Chondrocyte (in vitro differentiated cells): ENCODE results near the gene POC5. TPM values are rescaled to one million over a fixed set of nuclear protein-coding genes. Genes with fewer than 3 reads are reported as not detected.

Experiments
- DNase-seq: peaks from one replicate; pipeline ENCODE4 v3.0.0; 2021; ENCODE audit warnings: mixed read lengths, low spot score
- H3K27ac Mint-ChIP-seq: one replicate; pipeline ENCODE4 v1.8.0; 2021; ENCODE audit warnings: mild to moderate bottlenecking, moderate library complexity, mixed read lengths; ENCODE audit not compliant: unreplicated experiment
- H3K27me3 Mint-ChIP-seq: 2 replicates; pipeline ENCODE4 v1.8.0; 2021; ENCODE audit warnings: low read depth, mixed read lengths
- H3K36me3 Mint-ChIP-seq: 2 replicates; pipeline ENCODE4 v1.8.0; 2021; ENCODE audit warnings: low read depth, mixed read lengths
- H3K4me1 Mint-ChIP-seq: 2 replicates; pipeline ENCODE4 v1.8.0; 2021; ENCODE audit warnings: low read depth, mild to moderate bottlenecking, mixed read lengths
- H3K4me3 Mint-ChIP-seq: one replicate; pipeline ENCODE4 v1.8.0; 2021; ENCODE audit warnings: mild to moderate bottlenecking, moderate library complexity, mixed read lengths; ENCODE audit not compliant: unreplicated experiment
- H3K9me3 Mint-ChIP-seq: 2 replicates; pipeline ENCODE4 v1.8.0; 2021; ENCODE audit warnings: low read depth, mixed read lengths
- CTCF ChIP-seq: fragments of 200-600 bp; sonication (generic); IDR thresholded peaks from 2 replicates; pipeline ENCODE4 v1.5.0; 2021; ENCODE audit warnings: antibody characterized with exemption, mild to moderate bottlenecking, moderate library complexity
- total RNA-seq: library from RNA; stranded (reverse); gene quantifications from 3 replicates; pipeline ENCODE4 v1.2.1, GENCODE V29; 2021

POC5 gene
- total RNA-seq, 1 donor from 2014 or later, result 8.0 TPM

DNA sequence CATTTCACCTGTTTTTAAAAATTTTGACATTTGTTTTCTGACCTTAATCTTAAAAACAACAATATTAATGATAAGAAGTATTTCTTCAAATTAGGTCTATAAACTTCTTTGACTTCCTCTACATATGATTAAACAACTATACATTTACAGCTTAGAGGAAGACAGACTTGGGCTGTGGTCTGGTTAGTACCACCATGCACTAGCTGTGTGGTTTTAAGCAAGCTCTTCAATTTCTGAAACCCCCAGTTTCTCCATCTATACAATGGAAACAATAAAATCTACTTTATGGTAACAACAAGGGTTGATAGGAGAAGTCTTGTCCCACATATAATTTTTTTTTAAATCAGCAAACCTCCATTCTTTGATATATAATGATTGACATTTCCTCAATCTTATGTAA lies 90.3 kb downstream of the POC5 start:
- TF ChIP-seq CTCF, result no peak
- DNase-seq, result no peak
- Mint-ChIP-seq H3K4me1 (peaks cover 6% of the 10 kb centered on the region), H3K36me3 (peaks cover 2% of the 10 kb centered on the region), H3K9me3 (no peaks in the 10 kb centered on the region), H3K27ac (no peak overlapping the region), H3K27me3 (no peaks in the 10 kb centered on the region), H3K4me3 (no peak overlapping the region)

Other genes with a start within 250 kb of the POC5 start
- 28.8 to 36.5 TPM (median 36.2 TPM) in 3 replicates for gene CERT1, start 205.8 kb downstream of the POC5 start, total RNA-seq
- 26.5 to 35.5 TPM (median 26.5 TPM) in 3 replicates for gene POLK, start 205.5 kb downstream of the POC5 start, total RNA-seq
- gene ANKDD1B, start 106.0 kb downstream of the POC5 start, total RNA-seq, result 0.42 to 1.2 TPM (median 0.72 TPM) in 3 replicates